Measurements from ENCODE around the gene BPIFA2.

GRCh38 chr20:33164763-33165095 lies 3.2 kb upstream of the BPIFA2 start:
- TF ChIP-seq MXI1 (IDR thresholded peaks at IDR 0.05; ENCODE audit: low read depth, low read length) (no peak), SPI1 (IDR thresholded peaks at IDR 0.05; ENCODE audit: borderline replicate concordance, insufficient read depth, low read depth, low read length) (no peak), MAX (IDR thresholded peaks at IDR 0.05; ENCODE audit: low read depth, low read length) (no peak)
